NAMALWA (cell line): ENCODE data around the gene RNF220.
A peak's percentile ranks its signal among the peaks of the same experiment; 100 is the strongest.

Experiments
- DNase-seq: peaks from one replicate; pipeline ENCODE4 v3.0.0-alpha.2; 2015; ENCODE audit warnings: low spot score

RNF220 gene

DNA sequence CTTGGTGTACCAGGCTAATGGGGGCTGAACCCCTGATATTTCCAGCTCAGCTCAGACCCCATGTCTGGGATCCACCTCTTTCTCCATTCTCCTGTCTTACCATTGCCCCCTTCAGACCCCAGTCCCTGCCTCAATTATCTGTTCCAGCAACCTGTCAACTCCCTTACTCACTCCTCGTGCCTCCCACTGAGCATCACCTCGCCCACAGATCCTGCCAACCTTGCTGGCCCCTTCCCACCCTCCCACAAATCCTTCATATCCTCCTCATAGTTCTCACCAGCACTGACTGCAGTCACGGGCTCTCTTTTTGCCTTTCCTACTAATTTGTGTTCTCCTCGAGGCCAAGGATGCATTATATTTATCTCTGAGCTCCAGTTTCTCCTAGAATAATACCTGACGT lies 206.4 kb downstream of the RNF220 start:
- DNase-seq: no peak

DNA sequence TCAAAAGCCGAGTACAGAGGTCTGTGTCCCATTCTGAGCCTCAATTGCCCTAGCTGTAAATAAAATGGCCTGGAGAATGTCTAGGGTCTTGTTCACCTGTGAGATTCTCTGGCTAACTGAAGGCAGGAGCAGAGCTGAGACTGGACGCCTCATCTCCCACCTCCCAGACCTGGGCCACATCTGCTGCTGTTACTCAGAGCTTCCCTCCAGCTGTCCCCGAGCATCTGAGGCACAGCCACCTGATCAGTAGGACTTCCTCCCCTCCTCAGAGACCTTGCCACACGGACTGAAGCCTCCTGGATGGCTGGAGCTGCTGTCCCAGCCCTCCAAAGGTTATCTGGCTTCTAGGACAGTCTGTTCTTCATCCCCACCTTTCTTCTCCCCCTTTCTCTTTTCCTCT lies 206.8 kb downstream of the RNF220 start:
- DNase-seq: no peak

DNA sequence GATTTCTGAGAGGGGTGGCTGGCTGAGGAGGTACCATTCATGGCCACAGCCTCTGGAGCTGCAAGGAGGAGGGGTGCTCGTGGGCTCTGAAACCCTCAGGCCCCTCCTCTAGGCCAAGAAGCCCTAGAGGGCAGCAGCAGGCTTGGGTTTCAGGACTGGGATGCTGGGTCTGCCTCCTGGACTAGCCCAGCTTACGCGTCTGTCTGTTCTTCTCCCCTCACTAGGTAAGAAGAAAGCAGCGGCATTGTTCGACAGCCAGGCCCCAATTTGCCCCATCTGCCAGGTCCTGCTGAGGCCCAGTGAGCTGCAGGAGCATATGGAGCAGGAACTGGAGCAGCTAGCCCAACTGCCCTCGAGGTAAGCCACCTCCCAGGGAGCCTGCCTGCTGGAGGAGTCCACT lies 208.9 kb downstream of the RNF220 start:
- no peak for DNase-seq

DNA sequence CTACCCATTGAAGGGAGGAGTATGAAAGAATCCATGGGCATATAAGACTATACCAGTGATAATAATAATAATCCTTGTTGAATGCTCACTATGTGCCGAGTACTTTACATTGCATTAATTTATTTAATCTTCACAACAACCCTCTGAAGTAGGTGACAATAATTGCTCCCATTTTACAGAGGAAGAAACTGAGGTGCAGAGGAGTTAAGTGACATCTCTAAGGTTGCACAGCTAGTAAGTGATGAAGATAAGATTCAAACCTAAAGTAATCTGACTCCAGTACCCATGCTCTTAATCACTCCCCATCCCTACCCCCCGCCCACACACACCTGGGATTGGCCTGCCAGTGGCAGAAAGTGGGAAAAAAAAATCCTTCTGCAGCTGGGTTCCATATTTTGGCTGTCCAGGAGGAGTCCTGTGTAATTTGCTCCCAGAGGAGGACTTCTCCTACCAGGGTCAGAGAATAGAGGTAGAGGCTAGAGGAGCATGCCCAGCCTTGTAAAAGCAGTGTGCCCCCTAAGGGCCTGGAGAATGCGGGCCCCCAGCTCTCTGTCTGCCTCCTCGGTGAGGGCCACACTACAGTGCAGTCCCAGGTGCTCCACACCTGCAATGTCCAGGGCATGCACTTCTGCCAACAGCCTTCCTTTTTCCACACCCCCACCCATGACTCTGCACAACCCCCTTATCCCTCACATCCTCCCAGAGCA lies 211.4 kb downstream of the RNF220 start:
- no peak for DNase-seq

DNA sequence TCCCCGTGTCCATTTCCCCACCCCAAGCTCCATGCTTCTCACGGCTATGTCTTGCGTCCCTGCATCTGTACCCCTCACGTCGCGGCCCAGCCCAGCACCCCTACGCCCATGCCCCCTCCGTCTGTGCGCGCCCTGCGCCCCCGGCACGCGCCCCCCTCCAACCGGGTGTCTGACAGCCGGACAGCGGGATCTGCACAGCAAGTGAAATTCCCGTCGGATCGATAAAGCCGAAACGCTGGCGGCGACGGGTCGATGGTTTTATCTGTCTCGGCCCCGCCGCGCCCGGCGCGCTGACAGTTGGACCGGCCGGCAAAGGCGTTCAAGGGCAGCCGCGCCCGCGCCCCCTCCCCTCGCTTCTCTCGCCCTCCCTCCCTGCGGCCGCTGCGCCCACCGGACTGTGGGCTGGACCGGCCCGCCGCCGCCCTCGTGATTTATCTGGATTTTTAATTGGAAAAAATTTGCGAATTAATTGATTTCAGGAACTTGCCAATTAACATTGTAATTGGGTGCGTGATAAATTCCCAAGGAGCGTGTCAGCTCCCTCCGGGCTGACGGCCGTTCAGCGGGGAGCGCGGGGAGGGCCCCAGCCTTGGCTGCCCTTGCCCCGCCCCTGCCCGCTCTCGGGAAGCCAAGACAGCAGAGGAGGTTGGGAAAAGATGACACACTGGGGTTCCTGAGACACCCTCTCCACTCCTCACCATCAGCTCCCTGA lies 212.1 kb downstream of the RNF220 start:
- no peak for DNase-seq

DNA sequence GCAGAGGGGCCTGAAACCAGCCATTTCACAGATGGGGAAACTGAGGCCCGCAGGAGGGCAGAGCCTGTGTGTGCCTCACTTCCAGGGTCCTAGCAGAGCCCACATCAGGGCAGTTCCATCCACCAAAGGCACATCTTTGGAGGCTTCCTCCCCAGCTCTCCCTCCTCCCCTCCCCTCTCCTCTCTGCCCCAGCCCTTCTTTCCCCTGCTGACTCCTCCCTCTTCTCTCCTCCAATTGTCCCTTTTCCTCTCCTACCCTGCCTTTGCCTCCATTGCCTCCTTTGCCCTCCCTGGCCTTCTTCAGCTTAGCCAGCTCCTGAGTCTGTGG lies 212.6 kb downstream of the RNF220 start:
- no peak for DNase-seq

DNA sequence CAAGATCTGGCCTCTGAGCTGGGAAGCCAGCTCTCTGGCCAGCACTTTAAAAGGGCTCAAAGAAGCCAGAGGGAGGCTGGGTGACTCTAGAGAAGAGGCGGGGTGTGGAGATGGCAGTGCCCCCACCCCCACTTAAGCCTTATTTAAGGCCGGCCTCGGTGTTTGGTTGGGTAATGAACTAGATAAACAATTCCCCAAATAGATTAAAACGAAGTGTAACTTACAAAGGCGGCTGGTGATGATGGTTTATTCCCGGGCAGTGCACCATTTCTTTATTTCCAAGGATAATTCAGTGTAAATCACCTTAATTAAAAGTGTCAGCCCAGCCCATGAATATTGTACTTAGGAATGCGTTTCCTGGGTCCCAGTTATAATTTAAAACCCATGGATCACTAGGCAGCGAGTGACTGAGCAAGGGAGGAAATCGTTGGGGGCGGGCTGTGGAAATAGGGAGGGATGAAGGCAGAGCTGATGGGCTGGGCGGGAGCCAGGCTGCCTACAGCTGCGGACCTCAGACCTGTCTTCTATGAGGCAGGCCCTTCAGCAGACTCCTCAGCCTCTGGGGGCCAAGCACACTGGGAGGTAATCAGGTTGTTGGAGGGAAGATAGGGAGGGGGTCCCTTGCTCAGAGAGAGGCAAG lies 214.3 kb downstream of the RNF220 start:
- no peak for DNase-seq

DNA sequence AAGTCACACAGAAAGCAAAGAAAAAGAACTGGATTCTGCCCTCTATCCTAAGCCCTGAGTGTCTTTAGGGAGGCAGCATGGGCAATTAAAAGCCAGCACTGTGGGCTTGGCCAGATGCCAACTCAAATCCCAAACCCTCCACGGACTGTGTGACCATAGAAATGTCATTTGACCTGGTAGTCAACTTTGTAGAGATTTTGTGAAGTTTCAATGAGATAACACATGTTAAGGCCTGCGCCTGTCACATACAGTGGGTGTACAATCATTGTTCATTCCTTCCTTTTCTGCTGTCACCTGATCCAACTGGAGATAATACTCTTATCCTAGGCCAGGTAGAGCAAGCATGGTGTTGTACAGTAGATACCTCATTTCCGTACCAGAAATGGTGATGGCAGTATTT lies 215.0 kb downstream of the RNF220 start:
- DNase-seq: no peak

DNA sequence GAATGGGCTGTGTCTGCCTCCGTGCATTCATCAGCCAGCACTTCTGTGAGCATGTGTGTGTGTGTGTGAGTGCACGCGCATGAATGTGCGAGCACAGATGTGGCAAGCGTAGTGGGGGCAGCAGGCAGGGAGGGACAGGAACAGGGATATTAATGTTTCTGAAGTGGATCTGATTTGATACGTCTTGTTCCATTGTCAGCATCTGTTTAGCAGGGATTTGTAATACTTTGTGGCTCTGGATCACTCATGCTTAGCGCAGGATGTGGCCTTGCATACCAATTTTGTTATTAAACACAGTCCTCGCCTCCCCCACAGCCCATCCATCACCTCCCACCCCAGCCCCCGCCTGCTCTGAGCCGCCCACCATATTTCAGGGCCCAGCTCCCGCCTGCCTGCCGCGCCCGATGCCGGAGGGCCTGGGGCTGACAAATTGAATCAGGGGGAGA lies 216.8 kb downstream of the RNF220 start:
- DNase-seq: no peak

DNA sequence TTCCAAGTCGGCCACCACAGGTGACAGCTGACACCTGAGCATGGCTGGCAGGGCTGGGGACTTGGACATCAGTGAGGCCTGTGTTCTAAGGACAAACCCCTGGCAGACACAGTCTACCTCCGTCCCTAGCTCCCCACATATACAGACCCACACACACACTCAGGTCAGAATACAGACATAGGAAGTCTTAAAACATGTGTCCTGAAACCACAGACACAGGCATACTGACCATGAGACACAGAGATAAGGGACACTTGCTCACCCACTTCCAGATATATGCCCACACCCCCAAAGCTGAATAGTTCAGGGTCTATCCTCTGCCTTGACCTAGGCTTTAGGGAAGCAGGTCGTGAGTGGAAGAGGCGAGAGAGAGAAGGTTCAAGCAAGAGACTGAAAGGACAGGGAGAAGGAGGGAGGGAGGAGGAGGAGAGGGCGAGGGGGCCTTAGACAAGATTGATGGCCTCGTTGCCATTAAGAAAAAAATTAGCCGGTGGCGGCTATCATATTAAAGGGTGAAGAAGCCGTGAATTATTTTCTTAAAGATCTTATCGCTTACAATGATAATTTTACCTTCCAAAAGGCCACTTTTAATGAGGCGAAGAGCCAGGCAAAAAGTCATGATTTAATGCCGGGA lies 219.3 kb downstream of the RNF220 start:
- DNase-seq: no peak

DNA sequence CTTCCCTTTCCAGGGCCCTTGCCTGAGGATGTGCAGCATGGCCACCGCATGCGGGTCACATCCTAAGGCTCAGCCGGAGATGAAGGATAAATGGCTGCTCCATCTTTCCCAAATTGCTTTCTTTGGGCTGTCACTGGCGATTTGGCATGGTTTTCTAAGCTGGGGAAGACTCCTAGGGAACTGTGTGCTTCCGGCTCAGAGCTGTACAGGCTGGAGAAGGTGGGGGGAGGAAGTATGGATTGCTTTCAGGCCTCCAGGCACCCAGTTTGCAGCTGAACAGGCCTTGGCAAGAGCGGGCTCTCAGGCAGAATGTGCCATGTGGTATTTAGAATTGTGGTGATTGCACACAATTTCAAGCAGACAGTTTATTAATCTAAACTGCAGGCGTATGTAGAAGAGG lies 220.3 kb downstream of the RNF220 start:
- no peak for DNase-seq

DNA sequence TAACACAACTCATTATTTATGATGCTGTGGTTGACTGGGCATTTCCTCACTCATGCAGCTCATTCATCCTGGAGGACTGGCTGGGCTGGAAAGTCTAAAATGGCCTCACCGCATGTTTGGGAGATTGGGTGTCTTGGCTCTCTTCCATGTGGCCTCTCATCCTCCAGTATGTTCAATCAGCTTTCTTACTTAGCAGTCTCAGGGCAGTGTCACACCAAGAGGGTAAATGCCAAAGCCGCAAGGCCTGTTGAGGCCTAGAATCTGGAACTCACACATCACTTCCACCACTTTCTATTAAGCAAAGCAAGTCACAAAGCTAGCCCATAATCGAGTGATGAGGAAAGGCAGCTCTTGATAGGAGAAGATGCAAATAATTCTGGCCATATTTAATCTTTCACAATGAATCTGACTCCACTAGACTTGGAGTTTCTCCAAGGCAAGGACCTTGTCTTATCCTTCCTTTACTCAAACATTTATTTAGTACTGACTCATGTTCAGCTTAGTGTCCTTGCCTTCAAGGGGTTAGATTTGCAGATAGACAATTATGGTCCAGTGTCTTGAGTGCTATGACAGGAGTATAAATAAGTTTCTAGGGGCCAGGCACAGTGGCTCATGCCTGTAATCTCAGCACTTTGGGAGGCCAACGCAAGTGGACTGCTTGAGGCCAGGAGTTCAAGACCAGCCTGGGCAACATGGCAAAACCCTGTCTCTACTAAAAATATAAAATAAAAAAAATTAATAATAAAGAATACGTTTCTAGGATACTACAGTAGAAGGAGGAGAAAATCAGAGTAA lies 224.1 kb downstream of the RNF220 start:
- DNase-seq: no peak

DNA sequence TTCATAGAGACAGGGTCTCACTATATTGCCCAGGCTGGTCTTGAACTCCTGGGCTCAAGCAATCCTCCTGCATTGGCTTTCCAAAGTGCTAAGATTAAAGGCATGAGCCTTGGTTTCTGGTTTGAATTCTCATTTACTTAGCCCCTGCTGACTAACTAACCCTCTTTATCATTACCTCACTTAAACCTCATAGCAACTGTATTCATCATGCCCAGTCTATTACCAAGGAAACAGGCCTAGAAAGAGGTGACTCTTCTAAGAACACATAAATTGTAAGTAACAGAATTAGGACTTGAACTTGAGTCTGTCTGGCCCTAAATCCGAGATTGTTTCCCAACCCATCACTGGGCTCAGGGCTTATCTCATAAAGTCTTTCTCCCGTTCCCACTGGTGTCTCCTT lies 225.1 kb downstream of the RNF220 start:
- DNase-seq: no peak

DNA sequence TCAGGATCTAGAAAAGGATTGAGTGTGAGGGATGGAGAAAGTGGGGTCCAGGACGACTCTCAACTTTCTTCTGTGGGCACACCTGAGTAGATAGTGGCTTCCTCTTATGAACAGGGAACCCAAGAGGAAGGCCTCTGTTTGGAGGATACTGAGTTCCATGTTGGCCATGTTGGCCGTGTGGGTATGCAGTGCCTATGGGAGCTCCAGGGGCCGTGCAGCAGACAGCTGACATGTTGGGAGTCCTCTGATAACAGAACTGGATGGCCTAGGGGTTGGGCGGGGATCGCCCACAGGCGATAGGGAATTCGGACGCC lies 226.2 kb downstream of the RNF220 start:
- DNase-seq: no peak

DNA sequence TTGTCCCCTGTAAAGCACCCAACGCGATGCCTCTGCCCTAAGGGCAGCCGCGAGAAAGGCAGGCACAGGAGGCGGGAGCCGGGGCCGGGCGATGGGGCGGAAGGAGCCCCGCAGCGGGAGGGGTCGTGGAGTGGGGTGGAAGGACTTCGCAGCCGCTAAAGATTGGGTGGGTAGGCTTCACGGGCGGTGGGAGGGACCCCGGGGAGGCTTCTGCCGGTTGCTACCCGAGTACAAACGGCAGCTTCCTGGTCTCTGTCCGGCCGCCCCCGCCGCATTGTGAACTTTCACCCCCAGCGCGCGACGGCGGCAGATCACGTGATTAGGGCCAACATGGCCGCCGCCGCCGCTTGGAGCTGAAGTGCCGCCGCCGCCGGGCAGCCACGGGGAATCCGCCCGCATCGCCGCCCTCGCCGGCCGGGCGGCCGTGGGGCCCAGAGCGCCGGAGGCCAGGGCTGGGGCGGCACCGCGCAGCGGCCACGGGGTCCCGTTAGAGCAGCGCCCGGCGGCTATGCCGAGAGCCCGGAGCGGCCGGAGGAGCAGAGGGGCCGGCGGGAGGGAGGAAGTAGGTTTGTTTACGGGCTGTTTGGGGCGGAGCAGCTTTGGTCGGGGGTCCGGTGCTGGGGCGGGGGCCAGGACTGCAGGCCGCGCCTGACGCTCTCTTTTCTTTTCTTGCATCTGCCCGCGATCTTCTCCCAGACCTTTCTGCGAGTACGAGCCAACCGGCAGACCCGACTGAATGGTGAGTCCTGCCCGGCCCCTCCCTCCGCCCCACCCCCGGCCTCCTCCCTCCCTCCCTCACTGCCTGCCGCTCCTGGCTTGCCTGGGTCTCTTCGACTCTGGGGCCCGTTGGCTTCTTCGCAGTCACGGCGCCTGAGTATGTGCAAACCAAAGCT lies 226.8 kb downstream of the RNF220 start:
- DNase-seq: peak; percentile 86

DNA sequence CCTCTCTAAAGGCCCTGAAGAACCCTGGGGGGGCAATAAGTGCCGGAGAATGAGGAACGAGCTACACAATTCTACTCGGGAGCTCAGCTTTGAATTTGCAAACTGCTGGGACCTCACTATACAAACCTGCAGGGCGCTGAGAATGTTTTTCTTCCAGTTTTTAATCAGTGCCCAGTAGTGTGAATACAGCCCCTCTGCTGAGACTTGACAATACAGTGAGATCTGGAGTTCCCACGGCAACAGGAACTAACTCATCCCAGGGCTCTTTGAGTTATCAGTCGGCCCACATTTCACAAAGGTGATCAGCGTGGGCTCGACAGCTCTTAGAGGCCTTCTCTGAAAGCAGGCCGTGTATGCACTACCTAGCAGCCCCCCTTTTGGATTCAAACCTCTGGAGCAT lies 227.5 kb downstream of the RNF220 start:
- no peak for DNase-seq

DNA sequence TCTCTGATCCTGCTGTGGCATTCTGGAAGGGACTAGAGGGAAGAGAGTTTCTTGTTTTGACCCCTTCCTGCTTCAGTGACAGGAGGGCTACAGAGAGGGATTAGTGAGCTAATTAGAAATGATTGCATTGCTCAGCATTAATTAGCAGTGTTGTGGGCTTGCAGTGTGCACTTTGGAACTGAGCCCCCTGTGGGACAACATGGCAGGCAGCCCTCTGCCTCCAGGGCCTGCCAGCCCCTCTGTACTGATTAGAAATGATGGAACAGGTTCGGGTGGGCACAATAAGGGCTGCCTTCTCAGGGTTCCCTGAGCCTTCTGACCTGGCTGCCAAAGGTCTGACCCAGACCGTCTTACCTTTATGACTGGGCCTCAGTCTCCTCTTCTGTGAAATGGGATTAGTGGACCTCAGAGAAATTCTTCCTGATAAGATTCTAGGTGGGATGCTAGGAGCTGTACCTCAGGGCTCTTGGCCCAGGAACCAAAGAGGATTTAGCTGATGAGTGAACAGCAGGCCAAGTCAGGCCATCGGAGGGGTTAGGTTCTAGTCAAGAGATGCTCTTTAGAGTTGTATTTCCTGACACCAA lies 229.6 kb downstream of the RNF220 start:
- no peak for DNase-seq

DNA sequence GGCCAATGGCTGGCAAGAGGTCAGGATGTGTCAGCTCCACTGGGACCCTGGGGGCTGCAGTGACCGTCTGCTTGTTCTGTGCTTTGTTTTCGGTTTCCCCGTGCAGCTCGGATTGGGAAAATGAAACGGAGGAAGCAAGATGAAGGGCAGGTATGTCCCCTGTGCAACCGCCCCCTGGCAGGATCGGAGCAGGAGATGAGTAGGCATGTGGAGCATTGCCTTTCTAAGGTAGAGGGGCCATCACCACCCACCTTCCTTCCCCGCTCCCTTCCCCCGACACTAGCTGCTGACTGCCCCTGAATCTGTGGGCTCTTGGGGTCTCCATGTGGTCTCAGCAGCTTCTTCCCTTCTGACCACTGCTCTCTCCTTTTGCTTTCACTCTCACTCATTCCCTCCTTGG lies 230.4 kb downstream of the RNF220 start:
- no peak for DNase-seq

DNA sequence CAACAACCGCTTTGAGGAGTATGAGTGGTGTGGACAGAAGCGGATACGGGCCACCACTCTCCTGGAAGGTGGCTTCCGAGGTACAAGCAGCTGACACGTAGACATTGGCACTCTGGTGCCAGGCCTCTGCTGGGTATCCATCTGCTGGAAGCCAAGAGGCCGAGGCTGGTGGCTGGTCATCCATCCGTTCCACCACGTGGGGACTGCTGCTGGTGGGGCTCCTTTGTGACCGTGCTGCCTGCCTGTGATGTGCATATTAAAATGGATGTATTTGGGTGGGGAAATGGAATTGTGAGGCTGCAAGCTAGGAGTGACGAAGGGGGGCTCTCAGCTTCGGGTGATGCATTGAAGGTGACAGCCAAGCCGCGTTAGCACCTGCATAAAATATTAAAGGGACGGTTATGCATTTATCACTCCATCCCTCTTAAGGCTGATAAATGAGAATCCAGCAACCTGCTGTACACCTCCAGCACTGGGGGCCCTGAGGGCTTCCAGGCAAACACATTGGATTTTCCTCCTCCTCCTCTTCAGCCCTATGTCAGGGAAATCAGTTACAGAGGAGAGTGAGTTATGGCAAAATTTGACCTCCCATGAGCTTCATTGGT lies 231.1 kb downstream of the RNF220 start:
- no peak for DNase-seq
